HCT116 (cell line): ENCODE data around the gene SRSF3.

ENCODE experiments used
- EZH2 ChIP-seq: fragments of 200-600 bp; sonication (generic); IDR thresholded peaks from 2 replicates; pipeline ENCODE4 v1.6.1; 2017; ENCODE audit warnings: antibody characterized with exemption, mixed run types
- POLR2A ChIP-seq: IDR thresholded peaks from 2 replicates; pipeline ENCODE4 v1.7.0; 2011; ENCODE audit warnings: borderline replicate concordance; ENCODE audit not compliant: insufficient read depth, insufficient read length; ENCODE audit errors: extremely low read depth
- TF ChIP-seq, protein P1 (sequence below), 3 experiments: fragments of 200-600 bp in 1 of 3; sonication (generic) in 1 of 3; IDR thresholded peaks in 2 of 3; conservative IDR thresholded peaks in 1 of 3; 2 replicates each; pipeline ENCODE4 v1.5.1; 2012 to 2017; ENCODE audit warnings: low read depth in 2 of 3, low read length in 2 of 3, antibody characterized with exemption in 1 of 3, borderline replicate concordance in 1 of 3, control low read depth in 1 of 3, mild to moderate bottlenecking in 1 of 3, mixed read lengths in 1 of 3, mixed run types in 1 of 3, moderate library complexity in 1 of 3; ENCODE audit not compliant: insufficient read depth in 1 of 3

- TF ChIP-seq POLR2A (no peak), EZH2 (no peak)
- TF ChIP-seq, protein P1, sequence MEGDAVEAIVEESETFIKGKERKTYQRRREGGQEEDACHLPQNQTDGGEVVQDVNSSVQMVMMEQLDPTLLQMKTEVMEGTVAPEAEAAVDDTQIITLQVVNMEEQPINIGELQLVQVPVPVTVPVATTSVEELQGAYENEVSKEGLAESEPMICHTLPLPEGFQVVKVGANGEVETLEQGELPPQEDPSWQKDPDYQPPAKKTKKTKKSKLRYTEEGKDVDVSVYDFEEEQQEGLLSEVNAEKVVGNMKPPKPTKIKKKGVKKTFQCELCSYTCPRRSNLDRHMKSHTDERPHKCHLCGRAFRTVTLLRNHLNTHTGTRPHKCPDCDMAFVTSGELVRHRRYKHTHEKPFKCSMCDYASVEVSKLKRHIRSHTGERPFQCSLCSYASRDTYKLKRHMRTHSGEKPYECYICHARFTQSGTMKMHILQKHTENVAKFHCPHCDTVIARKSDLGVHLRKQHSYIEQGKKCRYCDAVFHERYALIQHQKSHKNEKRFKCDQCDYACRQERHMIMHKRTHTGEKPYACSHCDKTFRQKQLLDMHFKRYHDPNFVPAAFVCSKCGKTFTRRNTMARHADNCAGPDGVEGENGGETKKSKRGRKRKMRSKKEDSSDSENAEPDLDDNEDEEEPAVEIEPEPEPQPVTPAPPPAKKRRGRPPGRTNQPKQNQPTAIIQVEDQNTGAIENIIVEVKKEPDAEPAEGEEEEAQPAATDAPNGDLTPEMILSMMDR (IDR thresholded peaks at IDR 0.05 in 2 of 3, conservative IDR thresholded peaks at IDR 0.05 in 1 of 3; ENCODE audit: borderline replicate concordance in 1 of 3, insufficient read depth in 1 of 3, low read depth in 2 of 3, low read length in 2 of 3) = no peak
Observed at GRCh38 chr6:36627801-36628246, 33.7 kb downstream of the SRSF3 start.
